Activated T-cell treated with anti-CD3 and anti-CD28 coated beads for 1 hour (primary cell): ENCODE results near the gene SAP30.

Experiments used
- DNase-seq: peaks from one replicate; pipeline ENCODE4 v3.0.0-alpha.2; 2020; ENCODE audit warnings: low read depth

Gene SAP30, protein sequence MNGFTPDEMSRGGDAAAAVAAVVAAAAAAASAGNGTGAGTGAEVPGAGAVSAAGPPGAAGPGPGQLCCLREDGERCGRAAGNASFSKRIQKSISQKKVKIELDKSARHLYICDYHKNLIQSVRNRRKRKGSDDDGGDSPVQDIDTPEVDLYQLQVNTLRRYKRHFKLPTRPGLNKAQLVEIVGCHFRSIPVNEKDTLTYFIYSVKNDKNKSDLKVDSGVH

DNA sequence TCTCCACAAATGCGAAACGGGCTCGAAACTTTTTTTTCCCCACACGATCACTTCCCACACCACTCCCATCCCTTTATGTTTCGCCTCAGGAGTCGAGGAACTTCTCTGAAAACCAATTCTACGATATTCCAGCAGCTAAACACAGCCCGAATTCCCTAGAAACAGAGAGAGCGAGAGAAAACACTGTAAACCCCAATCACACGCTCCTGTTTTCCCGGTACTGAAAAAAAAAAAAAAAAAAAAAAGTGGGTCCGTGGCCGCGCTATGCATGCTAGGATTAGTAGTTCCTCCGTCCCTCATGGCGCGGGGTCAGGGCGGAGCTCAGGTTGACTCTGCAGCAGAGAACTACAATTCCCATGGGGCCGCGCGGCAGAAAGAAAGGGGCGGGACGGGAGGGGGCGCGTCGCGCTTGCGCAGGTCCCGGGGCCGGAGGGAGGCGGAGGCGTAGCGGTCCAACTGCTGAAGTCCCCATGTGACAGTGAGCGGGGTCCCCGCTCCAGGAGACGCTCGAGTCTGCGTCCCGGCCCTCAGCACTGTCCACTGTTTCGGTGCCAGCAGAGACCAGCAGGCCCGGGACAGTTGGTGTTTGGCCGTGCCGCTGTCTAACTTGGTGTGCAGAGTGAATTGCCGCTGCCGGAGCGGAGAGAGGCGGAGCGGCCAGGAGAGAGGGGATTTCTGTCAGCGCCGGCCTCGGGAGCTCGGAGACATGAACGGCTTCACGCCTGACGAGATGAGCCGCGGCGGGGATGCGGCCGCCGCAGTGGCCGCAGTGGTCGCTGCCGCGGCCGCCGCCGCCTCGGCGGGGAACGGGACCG, at the start of gene SAP30:
TSS of gene SAP30 (plus strand) at position 478 of the 815 bp plus-strand sequence. CDS start at position 707, 229 bp downstream.
- DNase-seq = peak; percentile 96

DNA sequence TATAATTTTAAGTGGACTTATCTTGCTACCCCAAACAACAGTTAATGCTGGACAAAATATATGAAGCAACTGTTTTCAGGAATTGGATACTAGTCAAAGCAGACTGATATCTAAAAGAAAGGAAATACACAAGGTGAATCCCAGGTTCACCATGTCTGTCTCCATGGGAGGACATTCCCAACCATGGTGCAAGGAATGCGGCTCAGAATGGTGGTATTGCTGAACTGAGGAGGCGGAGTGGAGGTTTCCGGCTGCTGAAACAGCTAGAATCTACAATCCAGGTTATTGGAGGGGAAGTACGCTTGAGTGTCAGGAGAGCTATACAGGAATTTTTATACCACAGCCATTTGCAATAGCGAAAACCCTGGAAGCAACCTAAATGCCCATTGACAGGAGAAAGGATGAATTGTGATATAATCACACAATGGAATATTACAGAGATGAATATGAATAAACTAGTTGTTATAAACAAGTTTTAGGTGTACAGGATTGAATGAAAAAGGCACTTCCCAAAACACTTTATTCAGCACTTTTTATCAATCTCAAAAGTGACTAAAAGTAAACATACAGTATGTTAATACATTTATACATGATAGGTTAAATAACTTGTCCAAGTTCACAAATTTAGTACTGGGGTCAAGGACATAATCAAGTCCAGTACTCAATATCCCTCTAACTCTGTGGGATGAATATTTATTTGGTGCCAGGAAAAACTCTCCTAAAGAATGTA, 45.6 kb upstream of the SAP30 start:
- no peak for DNase-seq

DNA sequence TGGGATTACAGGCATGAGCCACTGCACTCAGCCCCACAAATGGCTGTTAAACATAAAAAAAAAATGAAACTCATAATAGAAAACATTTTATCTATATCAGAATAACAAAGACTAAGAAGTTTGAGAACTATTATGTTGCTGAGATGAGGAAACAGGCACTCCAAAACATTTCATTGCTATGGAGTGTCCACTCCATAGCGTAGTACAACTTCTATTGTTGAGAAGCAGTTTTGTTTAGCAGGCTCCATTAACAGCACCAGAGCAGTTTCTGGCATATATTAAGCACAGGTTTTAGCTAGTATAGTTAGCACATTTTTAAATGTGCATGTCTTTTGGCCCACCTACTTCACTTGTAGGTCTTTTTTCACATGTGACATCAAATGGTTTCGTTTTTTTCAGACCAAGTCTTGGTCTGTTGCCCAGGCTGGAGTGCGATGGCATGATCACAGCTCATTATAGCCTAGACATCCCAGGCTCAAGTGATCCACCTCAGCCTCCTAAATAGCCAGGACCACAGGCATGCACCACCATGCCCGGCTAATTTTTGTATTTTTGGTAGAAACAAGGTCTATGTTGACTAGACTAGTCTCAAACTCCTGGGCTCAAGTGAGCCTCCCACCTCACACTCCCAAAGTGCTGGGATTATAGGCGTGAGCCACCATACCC, 42.4 kb upstream of the SAP30 start:
- DNase-seq = no peak

DNA sequence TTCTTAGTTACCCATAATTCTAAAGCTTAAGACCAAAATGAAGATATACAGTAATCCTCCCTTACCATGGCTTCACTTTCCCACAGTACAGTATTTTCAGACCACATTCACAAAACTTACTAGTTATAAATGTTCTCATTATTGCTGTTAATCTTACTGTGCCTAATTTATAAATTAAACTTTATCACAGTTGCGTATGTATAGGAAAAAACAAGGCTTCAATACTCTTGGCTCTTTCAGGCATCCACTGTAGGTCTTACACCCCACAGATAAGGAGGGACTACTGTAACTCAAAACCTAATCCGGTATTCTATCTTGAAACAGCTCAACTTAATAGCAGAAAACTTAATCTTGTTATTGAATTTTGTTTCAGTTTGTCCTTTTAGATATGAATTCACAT, 40.2 kb upstream of the SAP30 start:
- DNase-seq = no peak

DNA sequence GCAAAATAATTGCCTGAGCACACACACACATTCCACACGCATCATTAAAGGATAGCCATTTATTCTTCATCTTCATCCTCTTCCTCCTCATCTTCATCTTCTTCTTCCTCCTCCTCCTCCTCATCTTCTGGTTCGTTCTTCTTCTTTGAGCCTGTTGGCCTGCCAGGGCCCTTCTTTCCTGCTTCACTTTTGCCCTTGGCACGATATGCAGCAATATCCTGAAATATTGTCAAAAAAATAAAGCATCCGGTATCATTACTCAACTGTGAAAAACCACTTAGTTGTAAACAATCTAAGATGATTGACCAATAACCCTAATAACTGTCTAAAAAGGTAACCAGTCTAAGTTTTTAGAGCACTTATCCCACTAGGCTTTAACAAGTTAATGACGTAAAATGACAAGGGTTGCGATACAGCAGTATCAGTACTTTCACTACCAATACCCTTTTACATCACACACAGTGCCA, 38.7 kb upstream of the SAP30 start:
- DNase-seq = no peak

DNA sequence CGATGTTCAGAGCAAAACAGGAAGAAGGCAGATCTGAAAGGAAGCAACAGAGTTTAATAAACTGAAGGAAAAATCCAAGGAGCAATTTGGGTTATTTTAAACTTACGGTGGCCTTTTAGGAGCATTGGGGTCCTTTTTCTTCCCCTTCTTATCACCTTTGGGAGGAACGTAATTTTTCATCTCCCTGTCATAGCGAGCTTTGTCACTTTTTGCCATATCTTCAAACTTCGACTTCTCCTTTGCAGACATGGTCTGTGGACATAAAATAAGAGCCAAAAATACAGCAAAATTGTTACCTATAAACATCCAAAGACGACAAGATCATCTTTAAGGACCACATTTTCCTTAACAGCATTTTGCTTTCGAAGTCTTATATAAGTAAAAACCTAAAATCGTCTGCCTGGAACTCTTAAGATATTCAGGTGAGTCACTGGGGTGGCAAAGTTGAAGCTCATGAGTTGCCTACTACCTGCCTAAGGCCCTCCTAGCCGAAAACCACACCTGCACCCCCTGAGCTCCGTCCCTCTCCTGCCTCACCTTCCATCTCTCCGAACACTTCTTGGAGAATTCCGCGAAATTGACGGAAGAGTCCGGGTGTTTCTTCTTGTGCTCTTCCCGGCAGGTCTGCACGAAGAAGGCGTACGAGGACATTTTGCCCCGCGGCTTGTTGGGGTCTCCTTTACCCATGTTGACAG, 37.6 kb upstream of the SAP30 start:
- no peak for DNase-seq

DNA sequence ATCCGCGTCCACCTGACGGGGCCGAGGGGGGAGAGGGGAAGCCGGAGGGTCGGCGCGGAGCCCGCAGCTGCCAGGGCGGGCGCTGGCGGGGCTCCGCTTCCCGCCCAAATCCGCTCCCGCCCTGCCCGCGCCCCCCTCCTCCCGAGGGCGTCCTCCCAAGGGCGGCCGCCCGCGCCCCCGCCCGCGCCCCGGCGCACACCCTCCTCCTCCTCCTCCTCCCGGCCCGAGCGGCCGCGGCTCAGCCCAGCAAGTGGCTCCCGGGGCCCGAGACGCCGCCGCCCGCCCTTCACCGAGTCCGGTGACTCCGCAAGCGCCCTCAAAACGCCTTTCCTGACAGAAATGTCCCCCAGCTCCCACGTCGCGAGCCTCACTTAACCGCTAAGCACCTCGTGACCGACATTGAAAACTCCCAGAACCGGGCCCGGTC, 37.1 kb upstream of the SAP30 start:
- peak; percentile 30 for DNase-seq

DNA sequence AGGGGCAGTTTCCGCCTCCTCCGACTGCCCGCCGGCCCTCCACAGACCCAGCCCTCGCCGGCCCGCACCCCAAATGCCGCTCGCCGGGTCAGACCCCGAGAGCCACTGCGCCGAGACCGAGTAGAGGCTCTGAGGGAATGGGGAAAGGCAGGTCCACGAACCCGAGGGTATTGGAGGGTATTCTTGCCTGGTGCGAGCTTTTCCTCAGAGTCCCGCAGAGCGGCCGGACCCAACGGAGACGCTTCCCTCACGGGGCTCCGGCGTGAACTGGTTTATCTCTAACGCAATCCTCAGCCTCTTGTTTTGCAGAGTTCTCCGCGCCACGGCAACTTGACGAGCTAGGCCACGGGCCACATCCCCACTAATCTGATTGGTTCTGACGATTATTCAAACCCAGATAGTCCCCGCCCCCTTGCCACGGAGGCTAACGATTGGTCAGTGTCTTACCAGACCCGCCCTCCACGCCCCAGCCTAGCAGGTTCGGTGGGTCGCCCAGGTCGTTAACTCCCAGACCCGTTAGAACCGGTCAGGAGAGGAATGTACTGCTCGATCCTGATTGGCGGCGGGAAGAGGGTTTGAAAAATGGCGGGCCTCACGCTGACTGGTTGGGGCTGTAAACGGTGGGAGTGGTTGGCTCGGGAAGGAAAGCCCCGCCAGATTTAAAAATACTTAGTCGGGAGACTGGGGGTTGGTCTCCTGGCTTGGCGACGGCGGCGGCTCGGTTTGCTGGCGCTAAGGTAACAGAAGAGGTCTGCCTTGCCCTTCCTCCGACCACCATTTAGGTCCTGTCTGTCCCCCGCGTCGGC, 36.5 kb upstream of the SAP30 start, which contains the start of gene HMGB2:
TSS of gene HMGB2 (minus strand) at position 274 of the 806 bp plus-strand sequence. CDS start 709 bp downstream, outside the sequence.
- DNase-seq = peak; percentile 99

DNA sequence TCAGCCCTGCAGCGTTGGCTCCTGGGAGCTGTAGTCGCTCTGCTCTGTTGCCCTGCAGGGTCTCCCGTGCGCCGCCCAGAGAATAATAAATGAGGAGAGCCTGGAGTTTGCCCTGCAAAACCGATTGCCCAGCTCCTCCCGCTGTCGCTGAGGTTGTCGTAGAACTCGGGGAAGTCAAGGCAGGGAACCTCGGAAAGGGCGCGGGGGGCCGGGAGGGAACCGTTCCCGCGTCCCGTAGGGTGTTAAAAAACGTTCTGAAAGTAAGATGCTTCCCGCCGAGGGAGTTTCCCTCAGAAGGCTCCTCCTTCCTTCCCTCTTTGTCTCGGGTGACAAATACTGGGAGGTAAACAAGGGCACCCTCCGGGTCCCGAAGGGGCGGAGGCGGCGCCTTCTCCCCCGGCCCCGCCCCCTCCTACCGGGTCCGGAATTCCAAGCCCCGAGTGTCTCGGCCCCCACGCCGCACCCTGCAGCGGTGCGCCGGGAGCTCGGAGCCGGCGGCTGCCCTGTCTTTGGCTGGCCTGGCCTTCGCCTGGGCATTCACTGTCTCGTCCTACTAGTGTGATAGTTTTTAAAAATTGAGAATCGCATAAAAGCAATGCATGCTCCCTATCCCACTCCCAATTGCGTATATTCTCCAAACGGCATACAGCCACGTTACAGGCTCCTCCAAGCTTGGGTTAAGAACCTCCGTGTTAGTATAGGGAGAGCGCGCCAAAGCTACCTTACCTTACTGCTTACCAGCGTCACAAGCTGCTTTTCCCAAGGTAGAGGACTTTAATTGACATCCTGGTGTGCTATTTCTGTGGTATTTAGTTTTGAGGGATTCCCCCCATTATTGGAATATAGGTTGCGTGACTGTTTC, 35.6 kb upstream of the SAP30 start:
- DNase-seq = peak; percentile 2

DNA sequence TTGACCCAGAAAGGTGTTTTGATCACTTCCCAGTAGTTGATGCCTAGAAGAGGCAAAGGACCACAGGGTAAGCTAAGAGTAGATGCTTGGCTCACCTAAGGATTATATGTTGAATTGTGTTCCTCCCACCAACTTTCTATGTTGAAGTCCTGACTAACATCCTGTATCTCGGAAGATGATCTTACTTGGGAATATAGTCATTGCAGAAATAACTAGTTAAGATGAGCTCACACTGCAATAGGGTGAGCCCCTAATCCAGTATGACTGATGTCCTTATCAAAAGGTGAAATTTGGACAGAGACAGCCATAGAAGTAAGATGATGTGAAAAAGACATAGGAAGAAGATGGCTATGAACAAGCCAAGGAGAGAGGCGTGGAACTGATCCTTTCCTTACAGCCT, 33.3 kb upstream of the SAP30 start:
- no peak for DNase-seq

DNA sequence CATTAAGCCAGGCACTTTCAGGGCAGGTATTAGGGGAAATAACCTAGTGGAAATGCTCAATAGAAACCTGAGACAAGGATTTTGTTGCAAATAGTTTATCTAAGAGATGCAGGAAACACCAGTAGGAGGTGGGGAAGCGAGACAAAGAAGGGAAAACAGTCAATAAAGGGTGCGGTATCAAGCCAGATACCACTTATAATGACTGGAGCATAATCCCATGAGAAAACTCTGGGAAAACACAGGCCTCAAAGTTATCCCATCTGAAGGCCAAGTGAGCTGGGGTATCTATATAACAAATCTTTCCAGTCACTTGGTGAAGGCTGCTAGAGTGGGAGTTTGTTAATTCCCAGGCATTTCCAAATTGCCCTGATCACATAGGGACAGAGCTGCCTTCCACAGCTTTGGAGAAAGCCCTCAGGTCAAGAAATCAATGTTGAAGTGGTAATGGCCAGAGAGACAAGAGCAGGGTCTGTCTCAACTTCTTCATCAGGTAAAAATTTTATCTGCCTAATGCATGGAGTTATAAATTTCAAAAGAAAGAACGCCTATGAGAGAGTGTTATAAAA, 26.8 kb upstream of the SAP30 start:
- DNase-seq = no peak

DNA sequence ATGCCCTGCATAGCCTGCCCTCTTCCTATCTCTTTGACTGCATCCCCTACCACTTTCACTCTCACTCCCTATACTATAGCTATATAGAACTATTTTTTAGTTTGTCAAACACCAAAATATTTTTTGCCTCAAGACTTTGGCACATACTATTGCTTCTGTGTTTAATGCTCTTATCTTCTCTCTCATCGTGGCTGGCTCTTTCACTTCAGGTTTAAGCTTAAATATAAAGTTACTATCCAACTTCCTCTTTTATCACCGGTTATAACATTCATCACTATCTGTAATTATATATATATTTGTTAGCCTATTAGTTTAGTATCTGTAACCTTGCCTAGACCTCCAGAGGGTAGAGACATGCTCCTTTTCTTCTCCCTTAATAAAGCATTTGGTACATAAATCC, 25.1 kb upstream of the SAP30 start:
- DNase-seq = no peak

DNA sequence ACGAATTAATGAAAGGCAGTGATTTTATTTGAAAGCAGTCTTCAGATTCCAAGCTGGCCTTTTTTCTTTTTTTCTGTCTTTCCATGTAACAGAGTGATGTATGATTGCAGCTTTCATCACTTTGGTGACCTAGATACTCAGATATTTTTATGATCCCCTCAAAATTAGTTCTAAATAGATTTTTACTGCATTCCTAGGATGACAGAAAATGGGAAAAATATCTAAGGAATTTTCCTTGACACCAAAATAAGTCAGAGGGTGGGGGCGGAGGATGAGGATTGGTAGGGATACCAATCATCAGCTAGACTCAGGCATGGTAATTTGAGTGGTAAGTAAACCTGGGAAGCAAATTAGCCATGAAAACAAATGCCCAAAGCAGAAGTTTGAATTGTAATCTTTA, 24.7 kb upstream of the SAP30 start:
- DNase-seq = no peak

DNA sequence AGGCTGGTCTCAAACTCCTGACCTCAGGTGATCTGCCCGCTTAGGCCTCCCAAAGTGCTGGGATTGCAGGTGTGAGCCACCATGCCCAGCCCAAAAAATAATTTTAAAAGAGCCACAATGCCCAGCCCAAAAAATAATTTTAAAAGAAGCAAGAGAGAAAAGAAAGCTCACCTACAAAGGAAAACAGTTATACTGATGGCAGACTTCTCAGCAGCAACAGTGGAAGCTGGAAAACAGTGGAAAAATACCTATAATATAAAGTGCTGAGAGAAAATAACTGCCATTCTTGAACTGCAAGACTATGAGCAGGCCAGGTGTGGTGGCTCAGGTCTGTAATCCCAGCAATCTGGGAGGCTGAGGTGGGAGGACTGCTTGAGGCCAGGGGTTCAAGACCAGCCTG, 23.3 kb upstream of the SAP30 start:
- no peak for DNase-seq

DNA sequence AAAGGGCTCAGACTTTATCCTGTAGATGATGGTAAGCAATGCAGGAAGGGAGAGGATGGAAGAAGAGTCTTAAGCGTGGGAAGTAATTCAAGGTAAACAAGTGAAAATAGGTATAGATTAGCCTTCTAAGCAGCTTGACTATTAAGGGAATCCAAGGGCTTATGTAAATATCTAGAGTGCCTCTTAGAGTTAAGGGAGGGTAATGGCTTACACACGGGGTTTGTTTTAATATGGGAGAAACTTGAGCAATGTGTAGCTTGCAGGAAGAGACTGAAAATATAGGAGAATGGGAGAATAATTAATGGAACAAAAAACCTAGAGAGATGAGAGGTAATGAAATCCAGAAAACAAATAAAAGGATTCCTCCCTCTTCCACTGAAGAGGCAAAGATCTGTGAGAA, 12.8 kb upstream of the SAP30 start:
- no peak for DNase-seq

DNA sequence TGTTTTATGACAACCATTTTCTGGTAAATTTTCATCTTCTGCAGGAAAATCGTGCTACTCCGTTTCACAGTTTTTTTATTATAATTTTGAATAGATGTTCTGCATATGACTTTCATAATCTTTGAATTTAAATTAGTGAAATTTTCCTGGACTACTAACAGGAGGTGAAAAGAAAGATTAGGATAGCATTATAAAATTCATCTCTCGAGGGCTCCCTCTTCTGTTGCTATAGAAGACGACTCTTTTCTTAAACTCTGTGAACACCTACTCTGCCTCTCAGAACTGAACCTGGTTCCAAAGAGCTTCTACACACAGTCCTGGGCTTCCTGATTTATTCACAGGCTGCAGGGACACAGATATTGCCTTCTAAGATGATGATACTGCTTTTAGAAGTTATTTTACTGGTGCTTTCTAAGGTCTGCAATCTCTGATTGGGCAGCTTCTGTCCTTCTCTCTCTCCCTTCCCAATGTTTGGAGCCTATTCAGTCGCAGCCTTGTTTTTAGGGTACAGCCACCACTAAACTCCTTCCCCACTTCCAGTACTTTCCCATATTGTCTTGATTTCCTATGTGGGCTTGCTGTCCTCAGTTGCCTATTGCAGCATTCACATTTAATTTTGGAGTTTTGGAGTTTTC, 10.1 kb upstream of the SAP30 start:
- DNase-seq = no peak

DNA sequence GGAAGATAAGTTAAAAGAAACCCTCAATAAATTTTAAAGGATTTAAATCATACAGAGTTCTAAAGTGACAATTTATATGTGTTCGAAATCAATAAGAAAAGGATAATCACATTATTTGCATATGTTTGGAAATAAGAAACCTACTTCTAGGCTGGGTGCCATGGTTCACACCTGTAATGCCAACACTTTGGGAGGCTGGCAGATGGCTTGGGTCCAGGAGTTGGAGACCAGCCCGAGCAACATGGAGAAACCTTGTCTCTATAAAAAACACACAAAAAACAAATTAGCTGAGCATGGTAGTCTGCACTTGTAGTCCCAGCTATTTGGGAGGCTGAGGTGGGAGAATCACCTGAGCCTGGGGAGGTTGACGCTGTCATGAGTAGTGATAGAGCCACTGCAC, 8.1 kb upstream of the SAP30 start:
- no peak for DNase-seq

DNA sequence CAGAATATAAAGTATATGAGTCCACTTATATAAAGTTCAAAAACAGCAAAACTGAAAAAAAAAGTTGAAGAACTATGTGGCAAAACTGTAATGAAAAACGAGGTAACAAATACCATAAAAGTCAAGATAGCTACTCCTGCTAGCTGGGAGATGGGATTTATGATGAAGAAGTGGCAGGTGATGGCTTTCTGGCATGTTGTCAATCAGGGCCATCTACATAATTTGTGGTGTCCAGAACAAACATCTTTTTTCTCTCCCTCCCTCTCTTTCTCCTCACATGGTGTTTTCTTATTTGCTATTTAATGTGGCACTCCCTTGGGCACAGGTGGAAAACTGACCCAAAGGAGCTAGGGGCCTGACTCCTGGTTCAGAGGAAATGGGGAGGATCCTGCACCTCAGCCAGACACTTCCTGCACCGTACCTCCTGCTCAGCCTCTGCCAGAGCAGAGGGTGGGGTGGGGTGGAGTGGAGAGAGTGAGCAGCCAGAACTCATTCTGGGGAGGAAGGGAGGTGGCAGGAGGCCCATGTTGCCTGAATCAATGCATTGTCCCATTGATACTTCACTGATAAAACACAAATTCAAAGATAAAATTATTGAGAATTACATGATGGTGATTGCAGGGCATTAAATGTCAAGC, 5.3 kb upstream of the SAP30 start:
- DNase-seq = no peak
